Smooth muscle cell (in vitro differentiated cells): ENCODE measurements around the gene CSE1L. TPM values are rescaled to one million over a fixed set of nuclear protein-coding genes. Genes with fewer than 3 reads are reported as not detected.

Experiments used
- DNase-seq: peaks from one replicate; lab custom pipeline; 2025; ENCODE audit not compliant: unreplicated experiment; lab: John Stamatoyannopoulos, UW
- H2AFZ ChIP-seq: fragments of 200-600 bp; sonication (generic); 2 replicates; pipeline ENCODE4 v1.6.0; 2016; ENCODE audit warnings: antibody characterized with exemption, low read depth, mild to moderate bottlenecking
- H3F3A ChIP-seq: fragments of 200-600 bp; sonication (generic); 2 replicates; pipeline ENCODE4 v1.6.0; 2017; ENCODE audit warnings: antibody characterized with exemption, low read depth
- H3K27ac ChIP-seq: fragments of 200-600 bp; sonication (generic); 2 replicates; pipeline ENCODE4 v1.5.1; 2016; ENCODE audit warnings: low read depth, mild to moderate bottlenecking
- H3K27me3 ChIP-seq: fragments of 200-600 bp; sonication (generic); 2 replicates; pipeline ENCODE4 v1.6.1; 2016; ENCODE audit warnings: low read depth, mild to moderate bottlenecking
- H3K36me3 ChIP-seq: fragments of 200-600 bp; sonication (generic); 2 replicates; pipeline ENCODE4 v1.5.1; 2016; ENCODE audit warnings: low read depth
- H3K4me1 ChIP-seq: fragments of 200-600 bp; sonication (generic); 2 replicates; pipeline ENCODE4 v1.5.1; 2016; ENCODE audit warnings: low read depth
- H3K4me2 ChIP-seq: fragments of 200-600 bp; sonication (generic); 2 replicates; pipeline ENCODE4 v1.6.0; 2016; ENCODE audit warnings: mild to moderate bottlenecking
- H3K4me3 ChIP-seq: fragments of 200-600 bp; sonication (generic); 2 replicates; pipeline ENCODE4 v1.5.1; 2016; ENCODE audit warnings: mild to moderate bottlenecking
- H3K79me2 ChIP-seq: fragments of 200-600 bp; sonication (generic); 2 replicates; pipeline ENCODE4 v1.6.0; 2016; ENCODE audit warnings: low read depth, mild to moderate bottlenecking
- H3K9ac ChIP-seq: fragments of 200-600 bp; sonication (generic); 2 replicates; pipeline ENCODE4 v1.6.0; 2016; ENCODE audit warnings: low read depth
- H3K9me3 ChIP-seq: fragments of 200-600 bp; sonication (generic); replicated peaks from 2 replicates; pipeline ENCODE4 v1.5.1; 2016; ENCODE audit warnings: low read depth
- H4K20me1 ChIP-seq: fragments of 200-600 bp; sonication (generic); 2 replicates; pipeline ENCODE4 v1.6.0; 2016; ENCODE audit warnings: low read depth
- CTCF ChIP-seq: fragments of 200-600 bp; sonication (generic); IDR thresholded peaks from 2 replicates; pipeline ENCODE4 v1.5.1; 2017; ENCODE audit warnings: borderline replicate concordance, mild to moderate bottlenecking, antibody characterized with exemption; ENCODE audit not compliant: insufficient read depth, poor library complexity, severe bottlenecking
- WGBS: methylation state at CpG from one replicate; pipeline ENCODE4 v1.1.7; 2016; ENCODE audit warnings: low lambda C conversion rate; 5-methylcytosine and 5-hydroxymethylcytosine counted together
- polyA plus RNA-seq: library from polyadenylated mRNA; unstranded; fragments of >200 nt; fragmentation: Nextera tagmentation; extraction: Ambion mirVana; gene quantifications from 2 replicates; pipeline ENCODE4 v1.2.1, GENCODE V29; 2016
- total RNA-seq: library from RNA; depleted of rRNA; stranded (reverse); fragments of >200 nt; gene quantifications from 2 replicates; pipeline ENCODE4 v1.2.3, GENCODE V29; 2014

CSE1L gene
- total and polyA plus RNA-seq, 2 experiments from 2014 or later: 42.0 to 98.6 TPM

GRCh38 chr20:49028684-49029083, 17.4 kb upstream of the CSE1L start:
- DNase-seq: no peak
- no peak overlapping the region for H3K4me2 ChIP-seq
- H3K4me3 ChIP-seq: no peak overlapping the region
- no peaks in the 10 kb centered on the region for H3K9me3 ChIP-seq
- H3F3A ChIP-seq: no peaks in the 10 kb centered on the region
- H3K36me3 ChIP-seq: peaks cover 27% of the 10 kb centered on the region
- 76% methylated on average over 2 of the region's 2 CpGs for WGBS
- H4K20me1 ChIP-seq: no peaks in the 10 kb centered on the region
- H2AFZ ChIP-seq: no peak overlapping the region
- H3K4me1 ChIP-seq: no peaks in the 10 kb centered on the region
- H3K9ac ChIP-seq: no peak overlapping the region
- H3K79me2 ChIP-seq: no peaks in the 10 kb centered on the region
- H3K27ac ChIP-seq: no peak overlapping the region
- no peaks in the 10 kb centered on the region for H3K27me3 ChIP-seq
- no peak for TF ChIP-seq CTCF

GRCh38 chr20:49029203-49029602, 16.9 kb upstream of the CSE1L start:
- no peak overlapping the region for H2AFZ ChIP-seq
- no peaks in the 10 kb centered on the region for H3K27me3 ChIP-seq
- no peaks in the 10 kb centered on the region for H3F3A ChIP-seq
- no peaks in the 10 kb centered on the region for H3K9me3 ChIP-seq
- no peaks in the 10 kb centered on the region for H3K4me1 ChIP-seq
- H3K27ac ChIP-seq: no peak overlapping the region
- no peak overlapping the region for H3K9ac ChIP-seq
- H4K20me1 ChIP-seq: no peaks in the 10 kb centered on the region
- no peak overlapping the region for H3K4me2 ChIP-seq
- no peaks in the 10 kb centered on the region for H3K79me2 ChIP-seq
- no peak overlapping the region for H3K4me3 ChIP-seq
- DNase-seq: no peak
- 93% methylated on average over 1 of the region's 1 CpG for WGBS
- H3K36me3 ChIP-seq: peaks cover 30% of the 10 kb centered on the region
- no peak for TF ChIP-seq CTCF

GRCh38 chr20:49030954-49031619, 15.0 kb upstream of the CSE1L start:
- H3K36me3 ChIP-seq: peaks cover 34% of the 10 kb centered on the region
- H2AFZ ChIP-seq: no peak overlapping the region
- H3K27ac ChIP-seq: no peak overlapping the region
- 94% methylated on average over 6 of the region's 6 CpGs for WGBS
- H3K4me2 ChIP-seq: no peak overlapping the region
- no peaks in the 10 kb centered on the region for H3K79me2 ChIP-seq
- no peaks in the 10 kb centered on the region for H3F3A ChIP-seq
- H3K9ac ChIP-seq: no peak overlapping the region
- H3K27me3 ChIP-seq: no peaks in the 10 kb centered on the region
- no peaks in the 10 kb centered on the region for H3K9me3 ChIP-seq
- DNase-seq: no peak
- TF ChIP-seq CTCF: no peak
- H3K4me1 ChIP-seq: no peaks in the 10 kb centered on the region
- H4K20me1 ChIP-seq: no peaks in the 10 kb centered on the region
- no peak overlapping the region for H3K4me3 ChIP-seq

GRCh38 chr20:49032455-49032854, 13.7 kb upstream of the CSE1L start:
- no peak for DNase-seq
- H3K27me3 ChIP-seq: no peaks in the 10 kb centered on the region
- no peaks in the 10 kb centered on the region for H3K4me1 ChIP-seq
- H3K9ac ChIP-seq: no peak overlapping the region
- peaks cover 33% of the 10 kb centered on the region for H3K36me3 ChIP-seq
- no peak overlapping the region for H2AFZ ChIP-seq
- H3K79me2 ChIP-seq: no peaks in the 10 kb centered on the region
- no peaks in the 10 kb centered on the region for H3F3A ChIP-seq
- TF ChIP-seq CTCF: no peak
- no peak overlapping the region for H3K27ac ChIP-seq
- 97% methylated on average over 8 of the region's 8 CpGs for WGBS
- H3K4me3 ChIP-seq: no peak overlapping the region
- no peak overlapping the region for H3K4me2 ChIP-seq
- no peaks in the 10 kb centered on the region for H3K9me3 ChIP-seq
- H4K20me1 ChIP-seq: peaks cover 8% of the 10 kb centered on the region
